ENCODE measurements around the gene EDC3. TPM values are rescaled to one million over a fixed set of nuclear protein-coding genes. Genes with fewer than 3 reads are reported as not detected.

EDC3 gene
- total RNA-seq, 4 donors from 2014 or later: 8.7 to 40.6 (median 17.9) TPM

- Histone ChIP-seq H3K4me3 (no peak overlapping the region), H3K9me3 (no peaks in the 10 kb centered on the region), H3K36me3 (no peaks in the 10 kb centered on the region), H3K4me1 (no peaks in the 10 kb centered on the region), H3K27me3 (no peaks in the 10 kb centered on the region), H3K27ac (no peak overlapping the region)
- intact Hi-C loops (cut with DNase I; ENCODE audit: low total_unique reads): no loop called here
- TF ChIP-seq CTCF (IDR thresholded peaks at IDR 0.05): no peak
- no peak for TF ChIP-seq POLR2A (IDR thresholded peaks at IDR 0.05)
- no peak for DNase-seq
Observed at GRCh38 chr15:74593122-74593521, 102.7 kb downstream of the EDC3 start.

GRCh38 chr15:74592222-74592621, 103.6 kb downstream of the EDC3 start:
- Histone ChIP-seq H3K36me3 (no peaks in the 10 kb centered on the region), H3K4me1 (no peaks in the 10 kb centered on the region), H3K4me3 (no peak overlapping the region), H3K27ac (no peak overlapping the region), H3K27me3 (no peaks in the 10 kb centered on the region), H3K9me3 (no peaks in the 10 kb centered on the region)
- DNase-seq: no peak
- intact Hi-C loops (cut with DNase I; ENCODE audit: low total_unique reads): no loop called here
- TF ChIP-seq POLR2A (IDR thresholded peaks at IDR 0.05): no peak
- no peak for TF ChIP-seq CTCF (IDR thresholded peaks at IDR 0.05)

GRCh38 chr15:74589826-74590225, 106.0 kb downstream of the EDC3 start:
- Histone ChIP-seq H3K4me3 (no peak overlapping the region), H3K36me3 (no peaks in the 10 kb centered on the region), H3K4me1 (no peaks in the 10 kb centered on the region), H3K27ac (no peak overlapping the region), H3K9me3 (no peaks in the 10 kb centered on the region), H3K27me3 (no peaks in the 10 kb centered on the region)
- intact Hi-C loops (cut with DNase I; ENCODE audit: low total_unique reads): no loop called here
- DNase-seq: no peak
- TF ChIP-seq CTCF (IDR thresholded peaks at IDR 0.05) (no peak), POLR2A (IDR thresholded peaks at IDR 0.05) (no peak)

- Histone ChIP-seq H3K27ac (no peak overlapping the region), H3K4me1 (no peaks in the 10 kb centered on the region), H3K27me3 (no peaks in the 10 kb centered on the region), H3K9me3 (no peaks in the 10 kb centered on the region), H3K36me3 (no peaks in the 10 kb centered on the region), H3K4me3 (no peak overlapping the region)
- TF ChIP-seq POLR2A (IDR thresholded peaks at IDR 0.05) (no peak), CTCF (IDR thresholded peaks at IDR 0.05) (no peak)
- intact Hi-C loops (cut with DNase I; ENCODE audit: low total_unique reads): no loop called here
- DNase-seq: no peak
Observed at GRCh38 chr15:74585857-74586256, 110.0 kb downstream of the EDC3 start.

- Histone ChIP-seq H3K27me3 (no peaks in the 10 kb centered on the region), H3K4me3 (no peak overlapping the region), H3K9me3 (no peaks in the 10 kb centered on the region), H3K27ac (no peak overlapping the region), H3K4me1 (no peaks in the 10 kb centered on the region), H3K36me3 (no peaks in the 10 kb centered on the region)
- TF ChIP-seq CTCF (IDR thresholded peaks at IDR 0.05): no peak
- TF ChIP-seq POLR2A (IDR thresholded peaks at IDR 0.05): no peak
- intact Hi-C loops (cut with DNase I; ENCODE audit: low total_unique reads): no loop called here
- no peak for DNase-seq
Observed at GRCh38 chr15:74585191-74585590, 110.6 kb downstream of the EDC3 start.
